ENCODE data around the gene PRAMEF13.
"Not testable (repeated sequence)": the region's sequence is repeated elsewhere in the genome, so short reads cannot be mapped to it uniquely, and the experiment has no call there.

Gene PRAMEF13

GRCh38 chr1:13224480-13225060 lies 23.4 kb upstream of the PRAMEF13 start:
- no peaks in the 10 kb centered on the region for H3K9me2 ChIP-seq (replicated peaks; ENCODE audit: control insufficient read depth, low read length)

DNA sequence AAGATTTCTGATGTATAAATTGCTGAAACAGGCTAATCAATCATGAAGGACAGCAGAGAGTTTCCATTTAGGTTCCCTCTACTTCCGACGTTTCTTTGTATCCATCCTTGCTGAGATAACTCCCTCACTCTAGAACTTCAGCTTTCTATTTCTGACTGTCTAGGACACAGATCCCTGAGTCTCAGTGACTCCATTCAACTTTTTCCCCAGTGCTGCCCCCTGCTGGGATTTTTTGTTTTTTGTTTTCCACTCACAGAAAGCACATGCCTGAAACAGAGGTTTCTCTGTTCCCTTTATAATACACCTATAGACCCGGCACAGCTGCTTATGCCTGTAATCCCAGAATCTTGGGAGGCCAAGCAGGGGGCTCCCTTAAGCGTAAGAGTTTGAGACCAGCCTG lies 21.6 kb upstream of the PRAMEF13 start:
- not testable (repeated sequence) for H3K36me3 ChIP-seq (ENCODE audit: control insufficient read depth, low read length); H3K79me2 ChIP-seq (ENCODE audit: control insufficient read depth, low read length); H3K4me3 ChIP-seq (ENCODE audit: low read length); H3F3A ChIP-seq (ENCODE audit: control insufficient read depth, insufficient read depth); H3K9me3 ChIP-seq (ENCODE audit: control insufficient read depth, insufficient read depth, low read length); H4K20me1 ChIP-seq (ENCODE audit: control insufficient read depth, insufficient read depth, low read depth, low read length); H3K4me1 ChIP-seq (ENCODE audit: control insufficient read depth, low read length); H3K27ac ChIP-seq (ENCODE audit: low read depth, low read length); H3K9me2 ChIP-seq (replicated peaks; ENCODE audit: control insufficient read depth, low read length); H3K27me3 ChIP-seq (ENCODE audit: control insufficient read depth, low read length); H3K4me2 ChIP-seq (ENCODE audit: low read length)

More at GRCh38 chr1:13224480-13225060, 23.4 kb upstream of the PRAMEF13 start:
- H3K4me2 ChIP-seq (ENCODE audit: low read length): no peak overlapping the region
- H3K36me3 ChIP-seq (ENCODE audit: control insufficient read depth, low read length): no peaks in the 10 kb centered on the region
- no peak for TF ChIP-seq EZH2phosphoT487 (IDR thresholded peaks at IDR 0.05; ENCODE audit: borderline replicate concordance, low read length)
- no peaks in the 10 kb centered on the region for H3K4me1 ChIP-seq (ENCODE audit: control insufficient read depth, low read length)
- no peak overlapping the region for H3K4me3 ChIP-seq (ENCODE audit: low read length)
- H3K9me3 ChIP-seq (ENCODE audit: control insufficient read depth, insufficient read depth, low read length): no peaks in the 10 kb centered on the region
- no peak overlapping the region for H3K27ac ChIP-seq (ENCODE audit: low read depth, low read length)
- no peaks in the 10 kb centered on the region for H3K79me2 ChIP-seq (ENCODE audit: control insufficient read depth, low read length)
- H3K27me3 ChIP-seq (ENCODE audit: control insufficient read depth, low read length): no peaks in the 10 kb centered on the region
- no peaks in the 10 kb centered on the region for H3F3A ChIP-seq (ENCODE audit: control insufficient read depth, insufficient read depth)
- no peaks in the 10 kb centered on the region for H4K20me1 ChIP-seq (ENCODE audit: control insufficient read depth, insufficient read depth, low read depth, low read length)

GRCh38 chr1:13219203-13219602 lies 18.0 kb upstream of the PRAMEF13 start:
- not testable (repeated sequence) for H3K27ac ChIP-seq (ENCODE audit: low read depth, low read length); H3K4me2 ChIP-seq (ENCODE audit: low read length); H3K4me1 ChIP-seq (ENCODE audit: control insufficient read depth, low read length); H3K27me3 ChIP-seq (ENCODE audit: control insufficient read depth, low read length); H3K79me2 ChIP-seq (ENCODE audit: control insufficient read depth, low read length); H3K9me3 ChIP-seq (ENCODE audit: control insufficient read depth, insufficient read depth, low read length); H3F3A ChIP-seq (ENCODE audit: control insufficient read depth, insufficient read depth); H3K4me3 ChIP-seq (ENCODE audit: low read length); H4K20me1 ChIP-seq (ENCODE audit: control insufficient read depth, insufficient read depth, low read depth, low read length); H3K9me2 ChIP-seq (replicated peaks; ENCODE audit: control insufficient read depth, low read length); H3K36me3 ChIP-seq (ENCODE audit: control insufficient read depth, low read length)

DNA sequence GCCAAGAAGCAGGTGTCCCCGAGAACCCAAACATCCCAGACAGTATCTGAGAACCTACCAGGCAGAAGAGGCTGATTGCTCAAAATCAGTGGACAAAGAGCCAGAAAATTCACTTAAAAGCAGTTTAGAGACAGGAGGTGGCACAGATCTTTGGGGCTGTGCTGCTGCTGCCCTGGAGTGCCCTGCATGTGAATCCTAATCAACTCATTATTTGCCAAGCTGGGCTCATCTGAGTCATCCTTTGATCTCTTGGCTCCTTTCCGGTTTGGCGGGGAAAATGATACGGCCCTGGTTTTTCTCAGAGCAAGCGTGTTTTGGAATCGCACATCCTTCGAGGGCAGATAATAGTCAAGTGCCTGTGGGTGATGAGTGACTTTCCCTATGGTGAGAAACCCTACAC lies 15.4 kb upstream of the PRAMEF13 start:
- not testable (repeated sequence) for H3K36me3 ChIP-seq (ENCODE audit: control insufficient read depth, low read length); H3K79me2 ChIP-seq (ENCODE audit: control insufficient read depth, low read length); H4K20me1 ChIP-seq (ENCODE audit: control insufficient read depth, insufficient read depth, low read depth, low read length); H3K4me3 ChIP-seq (ENCODE audit: low read length); H3K27me3 ChIP-seq (ENCODE audit: control insufficient read depth, low read length); H3F3A ChIP-seq (ENCODE audit: control insufficient read depth, insufficient read depth); H3K4me2 ChIP-seq (ENCODE audit: low read length); H3K4me1 ChIP-seq (ENCODE audit: control insufficient read depth, low read length); H3K9me2 ChIP-seq (replicated peaks; ENCODE audit: control insufficient read depth, low read length); H3K9me3 ChIP-seq (ENCODE audit: control insufficient read depth, insufficient read depth, low read length); H3K27ac ChIP-seq (ENCODE audit: low read depth, low read length)

GRCh38 chr1:13208712-13209111 lies 7.5 kb upstream of the PRAMEF13 start:
- not testable (repeated sequence) for H3K9me3 ChIP-seq (ENCODE audit: control insufficient read depth, insufficient read depth, low read length); H3K4me3 ChIP-seq (ENCODE audit: low read length); H3K9me2 ChIP-seq (replicated peaks; ENCODE audit: control insufficient read depth, low read length); H4K20me1 ChIP-seq (ENCODE audit: control insufficient read depth, insufficient read depth, low read depth, low read length); H3K36me3 ChIP-seq (ENCODE audit: control insufficient read depth, low read length); H3K27me3 ChIP-seq (ENCODE audit: control insufficient read depth, low read length); H3K27ac ChIP-seq (ENCODE audit: low read depth, low read length); H3K4me2 ChIP-seq (ENCODE audit: low read length); H3K79me2 ChIP-seq (ENCODE audit: control insufficient read depth, low read length); H3F3A ChIP-seq (ENCODE audit: control insufficient read depth, insufficient read depth); H3K4me1 ChIP-seq (ENCODE audit: control insufficient read depth, low read length)

DNA sequence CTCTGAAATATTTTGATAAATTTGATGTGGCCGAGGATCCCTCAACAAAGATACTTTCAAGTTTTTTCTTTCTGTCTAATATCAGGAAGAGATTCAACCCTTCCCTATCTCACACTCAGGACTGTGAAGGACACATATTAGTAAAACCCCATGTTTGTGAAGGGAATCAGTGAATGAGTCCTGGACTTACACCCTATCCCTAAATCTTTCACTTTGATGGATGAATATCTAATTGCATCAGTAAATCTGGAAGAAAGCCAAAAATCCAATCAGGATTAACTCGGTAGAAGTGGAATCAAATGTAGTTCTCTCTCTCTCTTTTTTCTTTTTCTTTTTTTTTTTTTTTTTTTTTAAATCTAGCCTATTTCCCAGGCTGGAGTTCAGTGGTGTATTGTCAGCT lies 29.7 kb downstream of the PRAMEF13 start, which contains the start of gene PRAMEF9:
TSS of gene PRAMEF9 (plus strand) at position 301 of the 400 bp plus-strand sequence. CDS start 3,433 bp downstream, outside the sequence.
- H3K4me1 ChIP-seq (ENCODE audit: control insufficient read depth, low read length); H3K4me2 ChIP-seq (ENCODE audit: low read length); H3K4me3 ChIP-seq (ENCODE audit: low read length); H3K36me3 ChIP-seq (ENCODE audit: control insufficient read depth, low read length); H4K20me1 ChIP-seq (ENCODE audit: control insufficient read depth, insufficient read depth, low read depth, low read length); H3F3A ChIP-seq (ENCODE audit: control insufficient read depth, insufficient read depth); H3K79me2 ChIP-seq (ENCODE audit: control insufficient read depth, low read length); H3K27me3 ChIP-seq (ENCODE audit: control insufficient read depth, low read length); H3K27ac ChIP-seq (ENCODE audit: low read depth, low read length); H3K9me3 ChIP-seq (ENCODE audit: control insufficient read depth, insufficient read depth, low read length); H3K9me2 ChIP-seq (replicated peaks; ENCODE audit: control insufficient read depth, low read length): not testable (repeated sequence)

DNA sequence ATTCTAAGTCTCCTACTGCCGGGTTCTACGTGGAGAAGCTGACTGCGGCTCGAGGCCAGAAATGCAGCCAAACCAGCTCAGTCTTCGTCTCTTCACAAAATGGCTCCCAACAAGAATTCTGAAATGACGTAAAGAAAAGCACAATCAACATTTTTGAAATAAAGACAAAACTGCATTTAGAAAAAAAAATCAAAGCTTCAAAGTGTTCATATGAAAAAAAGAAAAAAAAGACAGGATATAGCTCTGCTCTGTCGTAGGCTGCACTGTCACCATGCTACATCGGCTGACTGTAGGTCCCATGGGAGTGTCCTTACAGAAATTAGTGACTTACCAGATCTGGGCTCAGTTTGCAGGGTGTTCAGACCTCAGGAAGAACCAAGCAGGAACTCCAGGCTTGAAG lies 35.7 kb downstream of the PRAMEF13 start, which contains the start of gene HNRNPCL4:
TSS of gene HNRNPCL4 (minus strand) at position 101 of the 400 bp plus-strand sequence. CDS start 164 bp downstream, outside the sequence.
- H3K9me2 ChIP-seq (replicated peaks; ENCODE audit: control insufficient read depth, low read length); H4K20me1 ChIP-seq (ENCODE audit: control insufficient read depth, insufficient read depth, low read depth, low read length); H3F3A ChIP-seq (ENCODE audit: control insufficient read depth, insufficient read depth); H3K4me2 ChIP-seq (ENCODE audit: low read length); H3K27me3 ChIP-seq (ENCODE audit: control insufficient read depth, low read length); H3K79me2 ChIP-seq (ENCODE audit: control insufficient read depth, low read length); H3K27ac ChIP-seq (ENCODE audit: low read depth, low read length); H3K9me3 ChIP-seq (ENCODE audit: control insufficient read depth, insufficient read depth, low read length); H3K36me3 ChIP-seq (ENCODE audit: control insufficient read depth, low read length); H3K4me1 ChIP-seq (ENCODE audit: control insufficient read depth, low read length); H3K4me3 ChIP-seq (ENCODE audit: low read length): not testable (repeated sequence)

GRCh38 chr1:13155909-13156308 lies 45.3 kb downstream of the PRAMEF13 start, which contains the start of gene PRAMEF26:
Gene PRAMEF26, minus strand, starts transcription at chr1:13156009. Its CDS starts 2,914 bp downstream, at chr1:13153095.
- not testable (repeated sequence) for H3K27me3 ChIP-seq (ENCODE audit: control insufficient read depth, low read length); H3F3A ChIP-seq (ENCODE audit: control insufficient read depth, insufficient read depth); H4K20me1 ChIP-seq (ENCODE audit: control insufficient read depth, insufficient read depth, low read depth, low read length); H3K9me2 ChIP-seq (replicated peaks; ENCODE audit: control insufficient read depth, low read length); H3K4me2 ChIP-seq (ENCODE audit: low read length); H3K79me2 ChIP-seq (ENCODE audit: control insufficient read depth, low read length); H3K9me3 ChIP-seq (ENCODE audit: control insufficient read depth, insufficient read depth, low read length); H3K4me1 ChIP-seq (ENCODE audit: control insufficient read depth, low read length); H3K36me3 ChIP-seq (ENCODE audit: control insufficient read depth, low read length); H3K27ac ChIP-seq (ENCODE audit: low read depth, low read length); H3K4me3 ChIP-seq (ENCODE audit: low read length)

Measured in DOHH2 (cell line).